GM18909 (cell line): ENCODE measurements around the gene DOCK1.

Experiments
- ATAC-seq: cut with Tn5 transposase; IDR thresholded peaks from one replicate; pipeline ENCODE4 v1.9.1; 2021; ENCODE audit warnings: mild to moderate bottlenecking; ENCODE audit not compliant: unreplicated experiment, poor library complexity

The DOCK1 gene

GRCh38 chr10:127027786-127028185, 122.6 kb downstream of the DOCK1 start:
- no peak for ATAC-seq

- ATAC-seq, result no peak
These were observed 123.3 kb downstream of the DOCK1 start for GRCh38 chr10:127028556-127028955.

GRCh38 chr10:127029061-127029460, 123.8 kb downstream of the DOCK1 start:
- ATAC-seq, result no peak

- no peak for ATAC-seq
These were observed 128.2 kb downstream of the DOCK1 start for GRCh38 chr10:127033216-127034033.

GRCh38 chr10:127034034-127034633, 128.9 kb downstream of the DOCK1 start:
- no peak for ATAC-seq

GRCh38 chr10:127034790-127035189, 129.6 kb downstream of the DOCK1 start:
- ATAC-seq, result no peak

GRCh38 chr10:127035827-127036226, 130.6 kb downstream of the DOCK1 start:
- no peak for ATAC-seq

GRCh38 chr10:127036987-127037386, 131.8 kb downstream of the DOCK1 start:
- no peak for ATAC-seq

- no peak for ATAC-seq
These were observed 134.2 kb downstream of the DOCK1 start for GRCh38 chr10:127039435-127039834.

- no peak for ATAC-seq
These were observed 135.5 kb downstream of the DOCK1 start for GRCh38 chr10:127040756-127041155.

- ATAC-seq, result no peak
These were observed 136.3 kb downstream of the DOCK1 start for GRCh38 chr10:127041552-127041951.

- no peak for ATAC-seq
These were observed 138.1 kb downstream of the DOCK1 start for GRCh38 chr10:127043301-127043700.

GRCh38 chr10:127044186-127044585, 139.0 kb downstream of the DOCK1 start:
- no peak for ATAC-seq

- no peak for ATAC-seq
These were observed 142.0 kb downstream of the DOCK1 start for GRCh38 chr10:127046975-127047877.

GRCh38 chr10:127047878-127048238, 142.6 kb downstream of the DOCK1 start:
- no peak for ATAC-seq

- no peak for ATAC-seq
These were observed 143.4 kb downstream of the DOCK1 start for GRCh38 chr10:127048630-127049029.

GRCh38 chr10:127052001-127052400, 146.8 kb downstream of the DOCK1 start:
- ATAC-seq, result no peak

- no peak for ATAC-seq
These were observed 150.0 kb downstream of the DOCK1 start for GRCh38 chr10:127055263-127055662.

GRCh38 chr10:127059314-127059713, 154.1 kb downstream of the DOCK1 start:
- ATAC-seq, result no peak

GRCh38 chr10:127063762-127064161, 158.5 kb downstream of the DOCK1 start:
- ATAC-seq, result no peak

- no peak for ATAC-seq
These were observed 159.2 kb downstream of the DOCK1 start for GRCh38 chr10:127064474-127064873.
